Common myeloid progenitor, CD34-positive (primary cell): ENCODE results near the gene HPS6.

Experiments
- CTCF ChIA-PET: fragments of 350-600 bp; sonication (Branson Sonifier 250); formaldehyde crosslinking; loops from one replicate; lab custom pipeline; 2021; ENCODE audit warnings: antibody characterized with exemption; lab: Charles Lee
- POLR2A ChIA-PET: fragments of 350-600 bp; sonication (Branson Sonifier 250); formaldehyde crosslinking; loops from one replicate; lab custom pipeline; 2021; ENCODE audit warnings: antibody characterized with exemption; lab: Charles Lee
- DNase-seq, 3 donors: peaks; one replicate each; pipeline versions ENCODE4 v3.0.0 to v3.0.0-alpha.2; 2013
- H3K27ac ChIP-seq, 2 experiments: 1 replicate in 1 of 2; 2 replicates in 1 of 2; pipeline ENCODE4 v1.7.0; 2013; ENCODE audit warnings: inconsistent platforms in 2 of 2, low read length in 2 of 2, mild to moderate bottlenecking in 2 of 2, low read depth in 1 of 2, moderate library complexity in 1 of 2; ENCODE audit not compliant: severe bottlenecking in 2 of 2, insufficient read depth in 1 of 2, poor library complexity in 1 of 2
- H3K27me3 ChIP-seq, 5 experiments: replicated peaks in 2 of 5; 1 replicate in 3 of 5; 2 replicates in 2 of 5; pipeline versions ENCODE4 v1.6.1 to v1.7.0; 2013; ENCODE audit warnings: low read length in 4 of 5, mild to moderate bottlenecking in 2 of 5, moderate library complexity in 2 of 5, inconsistent platforms in 1 of 5; ENCODE audit not compliant: insufficient read depth in 5 of 5, control insufficient read depth in 4 of 5
- H3K36me3 ChIP-seq, 4 experiments: 1 replicate in 2 of 4; 2 replicates in 2 of 4; pipeline versions ENCODE4 v1.6.1 to v1.7.0; 2013; ENCODE audit warnings: low read length in 3 of 4, control low read depth in 1 of 4, mild to moderate bottlenecking in 1 of 4; ENCODE audit not compliant: control insufficient read depth in 4 of 4, insufficient read depth in 4 of 4
- H3K4me1 ChIP-seq, 4 experiments: 1 replicate in 3 of 4; 2 replicates in 1 of 4; pipeline versions ENCODE4 v1.6.1 to v1.7.1; 2013; ENCODE audit warnings: low read length in 3 of 4, mild to moderate bottlenecking in 3 of 4, control low read depth in 1 of 4, inconsistent platforms in 1 of 4, moderate library complexity in 1 of 4; ENCODE audit not compliant: control insufficient read depth in 4 of 4, insufficient read depth in 4 of 4; ENCODE audit errors: control extremely low read depth in 1 of 4
- H3K4me3 ChIP-seq, 7 experiments: 1 replicate in 4 of 7; 2 replicates in 3 of 7; pipeline versions ENCODE4 v1.5.1 to v1.7.0; 2013; ENCODE audit warnings: mild to moderate bottlenecking in 7 of 7, low read length in 6 of 7, moderate library complexity in 6 of 7, inconsistent platforms in 2 of 7, low read depth in 2 of 7, control low read depth in 1 of 7; ENCODE audit not compliant: insufficient read depth in 4 of 7, control insufficient read depth in 1 of 7; ENCODE audit errors: extremely low read depth in 1 of 7
- H3K9me3 ChIP-seq, 5 experiments: 1 replicate in 4 of 5; 2 replicates in 1 of 5; pipeline versions ENCODE4 v1.6.1 to v1.7.1; 2013; ENCODE audit warnings: low read length in 4 of 5, mild to moderate bottlenecking in 2 of 5, inconsistent platforms in 1 of 5, low read depth in 1 of 5, moderate library complexity in 1 of 5; ENCODE audit not compliant: control insufficient read depth in 4 of 5, insufficient read depth in 2 of 5; ENCODE audit errors: control extremely low read depth in 1 of 5
- WGBS: methylation state at CpG from one replicate; pipeline ENCODE4 v1.1.5; 2013; ENCODE audit not compliant: insufficient coverage; 5-methylcytosine and 5-hydroxymethylcytosine counted together

Gene HPS6

DNA sequence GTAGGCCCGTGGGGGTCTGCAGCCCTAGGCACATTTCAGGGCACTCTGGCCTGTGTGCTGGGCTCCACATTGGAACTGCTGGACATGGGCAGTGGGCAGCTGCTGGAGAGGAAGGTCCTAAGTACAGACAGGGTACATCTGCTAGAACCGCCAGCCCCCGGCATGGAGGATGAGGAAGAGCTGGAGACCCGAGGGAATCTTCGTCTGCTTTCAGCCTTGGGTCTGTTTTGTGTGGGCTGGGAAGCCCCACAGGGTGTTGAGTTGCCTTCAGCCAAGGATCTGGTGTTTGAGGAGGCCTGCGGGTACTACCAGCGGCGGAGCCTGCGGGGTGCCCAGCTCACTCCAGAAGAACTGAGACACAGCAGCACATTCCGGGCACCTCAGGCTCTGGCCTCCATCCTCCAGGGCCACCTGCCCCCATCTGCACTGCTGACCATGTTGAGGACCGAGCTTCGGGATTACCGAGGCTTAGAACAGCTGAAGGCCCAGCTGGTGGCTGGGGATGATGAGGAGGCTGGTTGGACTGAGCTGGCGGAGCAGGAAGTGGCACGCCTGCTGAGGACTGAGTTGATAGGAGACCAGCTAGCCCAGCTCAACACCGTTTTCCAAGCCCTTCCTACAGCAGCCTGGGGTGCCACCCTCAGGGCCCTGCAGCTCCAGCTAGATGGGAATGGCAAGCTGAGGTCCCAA is 1.4 kb downstream of the HPS6 start:
- CTCF ChIA-PET: interaction anchor here (0.8 to 2.7 kb wide), 8 partner anchors 9 to 225 kb away, joined by 3 to 15 read pairs (median 4); partner anchors contain the start of gene ARMH3
- H3K4me3 ChIP-seq: peak overlapping the region in 6 of 7 experiments; percentile 78 to 93 (median 89)
- DNase-seq: no peak
- peaks cover 0 to 26% (median 12%) of the 10 kb centered on the region in 4 experiments for H3K36me3 ChIP-seq
- H3K4me1 ChIP-seq: peaks cover 3 to 42% (median 22%) of the 10 kb centered on the region in 4 experiments
- H3K27ac ChIP-seq: no peak overlapping the region
- H3K27me3 ChIP-seq: no peaks in the 10 kb centered on the region
- H3K9me3 ChIP-seq: no peaks in the 10 kb centered on the region
- POLR2A ChIA-PET: interaction anchor here (1.2 kb wide), 1 partner anchor 11 kb away, joined by 3 read pairs; the partner anchor contains the start of gene ARMH3
- 93% methylated on average over 14 of the region's 16 CpGs for WGBS

- Histone ChIP-seq H3K27me3 (no peaks in the 10 kb centered on the region), H3K27ac (no peak overlapping the region), H3K4me3 (peak overlapping the region in 1 of 7 experiments; percentile 89), H3K9me3 (no peaks in the 10 kb centered on the region), H3K4me1 (peaks cover 3 to 42% (median 22%) of the 10 kb centered on the region in 4 experiments), H3K36me3 (peaks cover 0 to 26% (median 12%) of the 10 kb centered on the region in 4 experiments)
- POLR2A ChIA-PET: interaction anchor here (1.2 kb wide), 1 partner anchor 12 kb away, joined by 3 read pairs; the partner anchor contains the start of gene ARMH3
- no peak for DNase-seq
- CTCF ChIA-PET: interaction anchor here (0.8 to 2.7 kb wide), 9 partner anchors 9 to 226 kb away, joined by 3 to 15 read pairs (median 5); partner anchors contain the start of gene ARMH3
- WGBS: 96% methylated on average over 16 of the region's 18 CpGs
Observed at GRCh38 chr10:102067091-102067916, 2.2 kb downstream of the HPS6 start.

DNA sequence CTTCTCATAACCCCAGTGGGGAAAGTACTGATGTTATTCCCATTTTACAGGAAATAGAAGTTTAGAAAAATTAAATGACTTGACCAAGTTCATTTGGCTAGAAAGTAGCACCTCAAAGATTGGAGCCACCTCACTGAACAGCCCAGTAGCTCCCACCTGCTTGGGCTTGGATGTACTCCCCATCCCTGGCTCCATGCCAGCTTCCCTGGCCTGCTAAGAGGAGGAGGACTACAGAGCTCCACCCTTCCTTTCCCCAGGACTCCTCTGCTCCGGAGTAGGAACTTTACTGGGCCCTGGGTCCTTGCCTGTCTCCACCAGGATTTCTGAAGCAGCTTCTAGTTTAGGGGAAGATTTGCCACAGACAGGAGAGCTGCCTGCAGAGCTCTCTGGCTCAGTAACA is 3.1 kb downstream of the HPS6 start:
- peaks cover 0 to 26% (median 12%) of the 10 kb centered on the region in 4 experiments for H3K36me3 ChIP-seq
- H3K27ac ChIP-seq: no peak overlapping the region
- POLR2A ChIA-PET: interaction anchor here (1.3 kb wide), 1 partner anchor 9 kb away, joined by 5 read pairs; no protein-coding TSS in a partner anchor
- H3K4me1 ChIP-seq: peaks cover 3 to 45% (median 23%) of the 10 kb centered on the region in 4 experiments
- no peak for DNase-seq
- no CpG with 5 or more reads among the region's 1 CpG for WGBS
- no peaks in the 10 kb centered on the region for H3K27me3 ChIP-seq
- H3K9me3 ChIP-seq: no peaks in the 10 kb centered on the region
- CTCF ChIA-PET: interaction anchor here (0.8 to 2.7 kb wide), 10 partner anchors 8 to 227 kb away, joined by 3 to 15 read pairs (median 4); partner anchors contain the start of gene ARMH3
- H3K4me3 ChIP-seq: no peak overlapping the region

GRCh38 chr10:102069071-102069470 is 3.9 kb downstream of the HPS6 start:
- CTCF ChIA-PET: interaction anchor here (0.8 to 2.7 kb wide), 10 partner anchors 12 to 228 kb away, joined by 3 to 15 read pairs (median 4); partner anchors contain the start of gene ARMH3
- DNase-seq: peak in 1 of 3 donors; percentile 4
- Histone ChIP-seq H3K27ac (peak overlapping the region in 1 of 2 experiments; percentile 25), H3K4me1 (peaks cover 3 to 46% (median 23%) of the 10 kb centered on the region in 4 experiments), H3K36me3 (peaks cover 0 to 26% (median 12%) of the 10 kb centered on the region in 4 experiments), H3K4me3 (no peak overlapping the region), H3K27me3 (no peaks in the 10 kb centered on the region), H3K9me3 (no peaks in the 10 kb centered on the region)
- POLR2A ChIA-PET: interaction anchor here (1.3 kb wide), 1 partner anchor 10 kb away, joined by 5 read pairs; no protein-coding TSS in a partner anchor

- ChIA-PET CTCF (interaction anchor here (0.6 to 4.1 kb wide), 28 partner anchors 9 to 237 kb away, joined by 3 to 40 read pairs (median 5); partner anchors contain the start of genes ARMH3 and LDB1), POLR2A (interaction anchor here (0.6 kb wide), 1 partner anchor 51 kb away, joined by 3 read pairs; no protein-coding TSS in a partner anchor)
- H3K36me3 ChIP-seq: peaks cover 0 to 14% (median 5%) of the 10 kb centered on the region in 4 experiments
- H3K9me3 ChIP-seq: no peaks in the 10 kb centered on the region
- peak; percentile 79 to 90 (median 83) for DNase-seq
- no peak overlapping the region for H3K27ac ChIP-seq
- WGBS: 67% methylated on average over 2 of the region's 4 CpGs
- no peak overlapping the region for H3K4me3 ChIP-seq
- no peaks in the 10 kb centered on the region for H3K27me3 ChIP-seq
- H3K4me1 ChIP-seq: peaks cover 3 to 15% (median 5%) of the 10 kb centered on the region in 4 experiments
Observed at GRCh38 chr10:102072673-102073527, 7.8 kb downstream of the HPS6 start.

GRCh38 chr10:102083541-102083940 is 18.4 kb downstream of the HPS6 start:
- POLR2A ChIA-PET: interaction anchor here (0.5 to 0.7 kb wide), 2 partner anchors 46 to 288 kb away, joined by 3 to 4 read pairs; no protein-coding TSS in a partner anchor
- H3K4me1 ChIP-seq: no peaks in the 10 kb centered on the region
- no peak overlapping the region for H3K27ac ChIP-seq

More at GRCh38 chr10:102083541-102083940, 18.4 kb downstream of the HPS6 start:
- no CpG with 5 or more reads among the region's 3 CpGs for WGBS
- no peak overlapping the region for H3K4me3 ChIP-seq
- H3K9me3 ChIP-seq: no peaks in the 10 kb centered on the region
- no peaks in the 10 kb centered on the region for H3K27me3 ChIP-seq
- peak in 1 of 3 donors; percentile 31 for DNase-seq
- no peaks in the 10 kb centered on the region for H3K36me3 ChIP-seq
- CTCF ChIA-PET: interaction anchor here (0.7 to 2.4 kb wide), 9 partner anchors 10 to 246 kb away, joined by 3 to 7 read pairs (median 3); partner anchors contain the start of genes ARMH3 and HPS6
